Smooth muscle cell (in vitro differentiated cells): ENCODE results near the gene RBM6. TPM values are rescaled to one million over a fixed set of nuclear protein-coding genes. Genes with fewer than 3 reads are reported as not detected.
"Not testable (repeated sequence)": the region's sequence is repeated elsewhere in the genome, so short reads cannot be mapped to it uniquely, and the experiment has no call there.

Source experiments
- DNase-seq: peaks from one replicate; lab custom pipeline; 2025; ENCODE audit not compliant: unreplicated experiment; lab: John Stamatoyannopoulos, UW
- H2AFZ ChIP-seq: fragments of 200-600 bp; sonication (generic); 2 replicates; pipeline ENCODE4 v1.6.0; 2016; ENCODE audit warnings: antibody characterized with exemption, low read depth, mild to moderate bottlenecking
- H3F3A ChIP-seq: fragments of 200-600 bp; sonication (generic); 2 replicates; pipeline ENCODE4 v1.6.0; 2017; ENCODE audit warnings: antibody characterized with exemption, low read depth
- H3K27ac ChIP-seq: fragments of 200-600 bp; sonication (generic); 2 replicates; pipeline ENCODE4 v1.5.1; 2016; ENCODE audit warnings: low read depth, mild to moderate bottlenecking
- H3K27me3 ChIP-seq: fragments of 200-600 bp; sonication (generic); 2 replicates; pipeline ENCODE4 v1.6.1; 2016; ENCODE audit warnings: low read depth, mild to moderate bottlenecking
- H3K36me3 ChIP-seq: fragments of 200-600 bp; sonication (generic); 2 replicates; pipeline ENCODE4 v1.5.1; 2016; ENCODE audit warnings: low read depth
- H3K4me1 ChIP-seq: fragments of 200-600 bp; sonication (generic); 2 replicates; pipeline ENCODE4 v1.5.1; 2016; ENCODE audit warnings: low read depth
- H3K4me2 ChIP-seq: fragments of 200-600 bp; sonication (generic); 2 replicates; pipeline ENCODE4 v1.6.0; 2016; ENCODE audit warnings: mild to moderate bottlenecking
- H3K4me3 ChIP-seq: fragments of 200-600 bp; sonication (generic); 2 replicates; pipeline ENCODE4 v1.5.1; 2016; ENCODE audit warnings: mild to moderate bottlenecking
- H3K79me2 ChIP-seq: fragments of 200-600 bp; sonication (generic); 2 replicates; pipeline ENCODE4 v1.6.0; 2016; ENCODE audit warnings: low read depth, mild to moderate bottlenecking
- H3K9ac ChIP-seq: fragments of 200-600 bp; sonication (generic); 2 replicates; pipeline ENCODE4 v1.6.0; 2016; ENCODE audit warnings: low read depth
- H3K9me3 ChIP-seq: fragments of 200-600 bp; sonication (generic); replicated peaks from 2 replicates; pipeline ENCODE4 v1.5.1; 2016; ENCODE audit warnings: low read depth
- H4K20me1 ChIP-seq: fragments of 200-600 bp; sonication (generic); 2 replicates; pipeline ENCODE4 v1.6.0; 2016; ENCODE audit warnings: low read depth
- CTCF ChIP-seq: fragments of 200-600 bp; sonication (generic); IDR thresholded peaks from 2 replicates; pipeline ENCODE4 v1.5.1; 2017; ENCODE audit warnings: borderline replicate concordance, mild to moderate bottlenecking, antibody characterized with exemption; ENCODE audit not compliant: insufficient read depth, poor library complexity, severe bottlenecking
- WGBS: methylation state at CpG from one replicate; pipeline ENCODE4 v1.1.7; 2016; ENCODE audit warnings: low lambda C conversion rate; 5-methylcytosine and 5-hydroxymethylcytosine counted together
- polyA plus RNA-seq: library from polyadenylated mRNA; unstranded; fragments of >200 nt; fragmentation: Nextera tagmentation; extraction: Ambion mirVana; gene quantifications from 2 replicates; pipeline ENCODE4 v1.2.1, GENCODE V29; 2016
- total RNA-seq: library from RNA; depleted of rRNA; stranded (reverse); fragments of >200 nt; gene quantifications from 2 replicates; pipeline ENCODE4 v1.2.3, GENCODE V29; 2014

Gene RBM6
- total and polyA plus RNA-seq, 2 experiments from 2014 or later: 41.7 to 45.6 TPM

GRCh38 chr3:50068134-50068533, 128.2 kb downstream of the RBM6 start:
- Histone ChIP-seq H3K36me3 (peaks cover 29% of the 10 kb centered on the region), H2AFZ (no peak overlapping the region), H3K27me3 (no peaks in the 10 kb centered on the region), H3F3A (peaks cover 6% of the 10 kb centered on the region), H4K20me1 (peaks cover 5% of the 10 kb centered on the region), H3K4me1 (peaks cover 4% of the 10 kb centered on the region), H3K9me3 (no peaks in the 10 kb centered on the region), H3K9ac (no peak overlapping the region), H3K4me2 (peak overlapping the region; percentile 62), H3K79me2 (no peaks in the 10 kb centered on the region), H3K27ac (peak overlapping the region; percentile 60), H3K4me3 (no peak overlapping the region)
- TF ChIP-seq CTCF: no peak
- WGBS: 45% methylated on average over 2 of the region's 2 CpGs
- DNase-seq: no peak

- H3K9me3 ChIP-seq: no peaks in the 10 kb centered on the region
- no peaks in the 10 kb centered on the region for H4K20me1 ChIP-seq
- no peaks in the 10 kb centered on the region for H3K79me2 ChIP-seq
- 97% methylated on average over 1 of the region's 1 CpG for WGBS
- no peak overlapping the region for H3K4me3 ChIP-seq
- no peaks in the 10 kb centered on the region for H3K27me3 ChIP-seq
- no peaks in the 10 kb centered on the region for H3K4me1 ChIP-seq
- no peak for DNase-seq
- no peaks in the 10 kb centered on the region for H3K36me3 ChIP-seq
- H2AFZ ChIP-seq: no peak overlapping the region
- TF ChIP-seq CTCF: no peak
- no peak overlapping the region for H3K9ac ChIP-seq
- H3K4me2 ChIP-seq: no peak overlapping the region
- no peaks in the 10 kb centered on the region for H3F3A ChIP-seq
- H3K27ac ChIP-seq: no peak overlapping the region
These were observed 138.1 kb downstream of the RBM6 start for GRCh38 chr3:50078091-50078490.

- H3K27me3 ChIP-seq: no peaks in the 10 kb centered on the region
- H3K9ac ChIP-seq: no peak overlapping the region
- H3K9me3 ChIP-seq: no peaks in the 10 kb centered on the region
- no peak overlapping the region for H3K27ac ChIP-seq
- H3F3A ChIP-seq: no peaks in the 10 kb centered on the region
- no peak for DNase-seq
- H3K36me3 ChIP-seq: no peaks in the 10 kb centered on the region
- H4K20me1 ChIP-seq: no peaks in the 10 kb centered on the region
- no peak overlapping the region for H3K4me2 ChIP-seq
- WGBS: 79% methylated on average over 1 of the region's 1 CpG
- H3K79me2 ChIP-seq: no peaks in the 10 kb centered on the region
- H3K4me3 ChIP-seq: no peak overlapping the region
- no peak for TF ChIP-seq CTCF
- H2AFZ ChIP-seq: no peak overlapping the region
- H3K4me1 ChIP-seq: no peaks in the 10 kb centered on the region
These were observed 138.7 kb downstream of the RBM6 start for GRCh38 chr3:50078622-50079021.

- peaks cover 12% of the 10 kb centered on the region for H3K79me2 ChIP-seq
- not testable (repeated sequence) for H3K4me2 ChIP-seq, H3K27me3 ChIP-seq, H3K4me3 ChIP-seq, H3K9me3 ChIP-seq, H3K36me3 ChIP-seq, H4K20me1 ChIP-seq, H3F3A ChIP-seq, H3K27ac ChIP-seq, H3K9ac ChIP-seq, DNase-seq, H2AFZ ChIP-seq, H3K4me1 ChIP-seq
- WGBS: 95% methylated on average over 16 of the region's 33 CpGs
These were observed 145.0 kb downstream of the RBM6 start for GRCh38 chr3:50084951-50085350.
